Esophagus (tissue), 2 donors: ENCODE measurements around the gene ZNF473. TPM values are rescaled to one million over a fixed set of nuclear protein-coding genes. Genes with fewer than 3 reads are reported as not detected.

ENCODE experiments used
- H3K27ac ChIP-seq, 2 donors: one replicate each; pipeline ENCODE4 v1.5.1; 2013; ENCODE audit warnings: low read depth in 2 of 2, mild to moderate bottlenecking in 2 of 2, inconsistent platforms in 1 of 2, low read length in 1 of 2, moderate library complexity in 1 of 2
- H3K27me3 ChIP-seq, 2 donors: one replicate each; pipeline ENCODE4 v1.6.1; 2013; ENCODE audit warnings: low read length in 2 of 2, control low read depth in 1 of 2, mild to moderate bottlenecking in 1 of 2; ENCODE audit not compliant: insufficient read depth in 2 of 2, control insufficient read depth in 1 of 2
- H3K36me3 ChIP-seq, 2 donors: one replicate each; pipeline ENCODE4 v1.6.1; 2013; ENCODE audit warnings: low read length in 1 of 2; ENCODE audit not compliant: control insufficient read depth in 2 of 2, insufficient read depth in 2 of 2
- H3K4me1 ChIP-seq, 2 donors: one replicate each; pipeline ENCODE4 v1.6.1; 2013; ENCODE audit warnings: low read length in 1 of 2; ENCODE audit not compliant: control insufficient read depth in 2 of 2, insufficient read depth in 2 of 2
- H3K4me3 ChIP-seq, 2 donors: one replicate each; pipeline ENCODE4 v1.5.1; 2013; ENCODE audit warnings: low read length in 2 of 2, mild to moderate bottlenecking in 2 of 2, low read depth in 1 of 2, moderate library complexity in 1 of 2
- H3K9me3 ChIP-seq, 2 donors: one replicate each; pipeline ENCODE4 v1.6.1; 2013; ENCODE audit warnings: mild to moderate bottlenecking in 2 of 2, low read depth in 1 of 2, low read length in 1 of 2, moderate library complexity in 1 of 2; ENCODE audit not compliant: control insufficient read depth in 2 of 2, insufficient read depth in 1 of 2
- WGBS, 2 donors: extraction: QIAGEN DNeasy Blood & Tissue Kit; methylation state at CpG; one replicate each; pipeline ENCODE4 v1.1.7; 2013; 5-methylcytosine and 5-hydroxymethylcytosine counted together
- polyA plus RNA-seq, 2 donors: library from polyadenylated mRNA; stranded (reverse); fragments of 200-250 nt; gene quantifications; one replicate each; pipeline ENCODE4 v1.2.3, GENCODE V29; 2013
- donor health status: healthy with polysubstance abuse.
- donor health status: Bipolar disorder and iron deficiency.

The ZNF473 gene
- polyA plus RNA-seq, 2 donors: 1.8 to 1.9 TPM

GRCh38 chr19:50002386-50002960, 23.3 kb upstream of the ZNF473 start:
- Histone ChIP-seq H3K9me3 (no peaks in the 10 kb centered on the region), H3K36me3 (peaks cover 32 to 61% of the 10 kb centered on the region in 2 donors), H3K27ac (no peak overlapping the region), H3K27me3 (no peaks in the 10 kb centered on the region), H3K4me3 (no peak overlapping the region), H3K4me1 (peaks cover 0 to 3% of the 10 kb centered on the region in 2 donors)
- 79 to 86% methylated on average over 6 of the region's 6 CpGs for WGBS, 2 donors

GRCh38 chr19:50003254-50003788, 22.5 kb upstream of the ZNF473 start:
- peaks cover 32 to 61% of the 10 kb centered on the region in 2 donors for H3K36me3 ChIP-seq
- no peak overlapping the region for H3K4me3 ChIP-seq
- 85 to 91% methylated on average over 17 of the region's 17 CpGs for WGBS, 2 donors
- peaks cover 0 to 3% of the 10 kb centered on the region in 2 donors for H3K4me1 ChIP-seq
- no peaks in the 10 kb centered on the region for H3K9me3 ChIP-seq
- peak overlapping the region in 1 of 2 donors; percentile 31 for H3K27ac ChIP-seq
- H3K27me3 ChIP-seq: no peaks in the 10 kb centered on the region

- H3K4me3 ChIP-seq: no peak overlapping the region
- peak overlapping the region; percentile 31 to 47 for H3K27ac ChIP-seq
- H3K36me3 ChIP-seq: peaks cover 32 to 66% of the 10 kb centered on the region in 2 donors
- peaks cover 0 to 3% of the 10 kb centered on the region in 2 donors for H3K4me1 ChIP-seq
- 65 to 69% methylated on average over 11 of the region's 11 CpGs for WGBS, 2 donors
- H3K27me3 ChIP-seq: no peaks in the 10 kb centered on the region
- no peaks in the 10 kb centered on the region for H3K9me3 ChIP-seq
Measured at GRCh38 chr19:50003810-50004419, 21.9 kb upstream of the ZNF473 start.

DNA sequence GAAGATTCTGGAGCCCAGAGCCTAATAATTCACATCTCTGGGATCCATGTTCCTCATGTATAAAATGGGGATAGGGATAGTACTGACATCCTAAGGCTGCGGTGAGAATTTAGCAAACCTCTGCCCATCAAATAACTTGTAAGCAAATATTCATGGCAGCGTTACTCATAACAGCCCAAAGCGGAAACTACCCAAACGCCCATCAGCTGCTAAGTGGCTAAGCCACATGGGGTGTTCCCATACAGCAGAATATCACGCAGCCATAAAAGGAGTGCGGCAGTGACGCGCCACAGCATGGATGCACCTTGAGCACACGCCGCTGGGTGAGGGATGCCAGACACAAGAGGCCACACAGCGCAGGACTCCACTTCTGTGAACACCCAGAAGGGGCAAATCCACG, 20.4 kb upstream of the ZNF473 start:
- H3K4me1 ChIP-seq: peaks cover 0 to 3% of the 10 kb centered on the region in 2 donors
- no peaks in the 10 kb centered on the region for H3K9me3 ChIP-seq
- H3K4me3 ChIP-seq: no peak overlapping the region
- no peak overlapping the region for H3K27ac ChIP-seq
- peaks cover 28 to 53% of the 10 kb centered on the region in 2 donors for H3K36me3 ChIP-seq
- 91 to 93% methylated on average over 12 of the region's 12 CpGs for WGBS, 2 donors
- no peaks in the 10 kb centered on the region for H3K27me3 ChIP-seq

DNA sequence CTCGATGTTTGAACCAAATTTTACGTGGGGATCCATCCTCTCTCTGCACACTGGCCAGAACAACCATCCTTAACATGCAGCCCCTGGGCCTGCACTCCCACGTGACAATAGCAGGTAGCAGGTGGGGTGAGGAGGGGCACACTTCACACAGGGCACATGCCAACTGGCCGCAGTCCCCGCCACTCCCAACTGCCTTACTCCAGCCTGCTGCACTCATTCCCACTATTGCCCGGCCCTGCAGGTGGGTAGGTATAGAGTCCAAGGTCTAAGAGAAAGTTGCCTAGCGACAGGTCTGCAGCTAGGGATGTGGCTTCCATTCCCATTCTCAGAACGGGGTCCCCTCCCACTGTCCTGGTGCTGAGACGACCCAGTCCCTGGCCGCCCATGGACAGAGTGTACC, 18.6 kb upstream of the ZNF473 start:
- Histone ChIP-seq H3K27me3 (no peaks in the 10 kb centered on the region), H3K9me3 (no peaks in the 10 kb centered on the region), H3K27ac (no peak overlapping the region), H3K4me1 (peaks cover 0 to 3% of the 10 kb centered on the region in 2 donors), H3K36me3 (peaks cover 17 to 41% of the 10 kb centered on the region in 2 donors), H3K4me3 (no peak overlapping the region)
- 92 to 95% methylated on average over 10 of the region's 10 CpGs for WGBS, 2 donors

GRCh38 chr19:50007947-50008346, 17.9 kb upstream of the ZNF473 start:
- 96 to 98% methylated on average over 2 of the region's 2 CpGs for WGBS, 2 donors
- Histone ChIP-seq H3K4me3 (no peak overlapping the region), H3K27ac (no peak overlapping the region), H3K36me3 (peaks cover 11 to 39% of the 10 kb centered on the region in 2 donors), H3K4me1 (peaks cover 0 to 3% of the 10 kb centered on the region in 2 donors), H3K27me3 (no peaks in the 10 kb centered on the region), H3K9me3 (no peaks in the 10 kb centered on the region)

DNA sequence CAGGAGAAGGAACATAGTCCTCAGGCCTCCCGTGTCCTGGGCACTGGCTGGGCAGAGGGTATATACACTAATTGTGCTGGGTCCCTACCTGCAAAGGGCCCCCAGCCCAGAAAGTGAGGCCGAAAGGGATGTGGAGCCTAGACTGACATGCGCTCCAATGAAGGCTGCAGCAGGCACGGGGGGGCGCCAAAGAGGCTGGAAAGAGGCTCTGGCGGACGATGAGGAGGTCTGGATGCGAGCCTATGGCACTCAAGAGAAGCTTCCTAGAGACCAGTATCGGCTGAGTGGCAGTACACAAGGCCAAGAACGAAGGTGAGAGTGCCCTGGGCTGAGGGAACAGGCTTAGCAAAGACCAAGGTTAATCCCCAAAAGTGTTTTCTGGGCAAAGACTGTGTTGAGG, 17.3 kb upstream of the ZNF473 start:
- no peaks in the 10 kb centered on the region for H3K9me3 ChIP-seq
- no peak overlapping the region for H3K27ac ChIP-seq
- WGBS, 2 donors: 65 to 66% methylated on average over 10 of the region's 10 CpGs
- peaks cover 11 to 34% of the 10 kb centered on the region in 2 donors for H3K36me3 ChIP-seq
- H3K27me3 ChIP-seq: no peaks in the 10 kb centered on the region
- no peak overlapping the region for H3K4me3 ChIP-seq
- H3K4me1 ChIP-seq: peaks cover 0 to 3% of the 10 kb centered on the region in 2 donors

- Histone ChIP-seq H3K27me3 (no peaks in the 10 kb centered on the region), H3K36me3 (peaks cover 14 to 25% of the 10 kb centered on the region in 2 donors), H3K4me1 (no peaks in the 10 kb centered on the region), H3K9me3 (no peaks in the 10 kb centered on the region), H3K27ac (no peak overlapping the region), H3K4me3 (no peak overlapping the region)
- WGBS, 2 donors: 95 to 100% methylated on average over 1 of the region's 1 CpG
Measured at GRCh38 chr19:50016225-50016807, 9.5 kb upstream of the ZNF473 start.

DNA sequence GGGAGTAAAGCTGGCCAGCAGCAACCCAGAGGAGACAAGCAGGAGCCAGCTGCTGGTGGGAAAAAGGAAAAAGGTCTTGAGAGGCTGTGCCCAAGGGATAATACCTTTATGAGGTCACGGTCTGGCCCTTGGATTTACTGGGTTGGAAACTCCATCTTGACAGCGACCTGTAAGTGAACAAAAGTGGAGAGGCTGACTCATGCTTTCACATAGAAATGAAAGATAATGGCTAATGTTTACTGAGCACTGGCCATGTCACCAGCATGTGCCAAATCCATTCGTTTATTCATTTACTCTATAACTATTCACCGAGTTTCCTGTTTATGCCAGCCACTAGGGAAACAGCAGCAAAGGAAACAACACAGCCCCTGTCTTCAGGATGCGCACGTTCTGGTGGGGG, 5.3 kb upstream of the ZNF473 start:
- H3K27me3 ChIP-seq: no peaks in the 10 kb centered on the region

More for the DNA sequence above, 5.3 kb upstream of the ZNF473 start:
- peaks cover 9 to 14% of the 10 kb centered on the region in 2 donors for H3K36me3 ChIP-seq
- H3K4me1 ChIP-seq: no peaks in the 10 kb centered on the region
- WGBS, 2 donors: 73 to 81% methylated on average over 6 of the region's 6 CpGs
- H3K9me3 ChIP-seq: no peaks in the 10 kb centered on the region
- H3K27ac ChIP-seq: no peak overlapping the region
- H3K4me3 ChIP-seq: no peak overlapping the region
